Jurkat, Clone E6-1 (cell line): ENCODE results near the gene SMYD3.

Source experiments
- DNase-seq: peaks from one replicate; pipeline ENCODE4 v3.0.0-alpha.2; 2011; ENCODE audit warnings: low read depth, low spot score
- H3K4me3 ChIP-seq: 2 replicates; pipeline ENCODE4 v1.5.1; 2011; ENCODE audit warnings: mild to moderate bottlenecking, low read length, control low read depth, moderate library complexity

SMYD3 gene

DNA sequence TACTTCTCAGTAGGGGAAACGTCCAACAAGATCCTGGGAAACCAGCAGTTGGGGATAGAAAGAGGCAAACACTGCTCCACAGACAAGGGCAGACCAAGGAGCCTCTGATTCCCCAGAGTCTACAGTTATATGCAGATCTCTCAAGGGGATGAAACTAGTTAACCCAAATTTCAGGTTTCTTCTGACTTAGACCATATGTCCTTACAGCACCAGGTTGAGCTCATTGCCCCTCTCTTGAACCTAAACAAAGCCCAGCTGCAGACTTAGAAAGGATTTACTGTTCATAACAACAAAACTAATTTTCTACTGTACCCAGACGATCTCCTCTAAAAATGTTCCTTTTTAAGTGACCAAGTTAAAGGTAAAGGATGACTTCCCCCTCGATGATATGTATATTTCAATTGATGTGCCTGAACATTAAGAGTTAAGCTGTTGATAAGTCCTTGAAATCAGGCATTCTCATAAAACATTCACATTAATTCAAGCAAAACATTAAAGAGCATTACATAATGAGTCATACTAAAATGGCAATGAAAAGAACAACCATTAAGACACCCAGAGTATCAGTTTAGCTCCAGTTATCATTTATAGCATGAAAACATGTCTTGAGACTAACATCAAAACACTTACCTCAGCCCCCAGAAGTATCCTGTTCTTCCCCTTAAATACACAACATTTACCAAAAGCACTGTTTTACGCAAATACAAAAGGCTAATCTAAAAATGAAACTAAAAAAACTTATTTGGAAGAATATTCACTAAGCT lies 24.1 kb downstream of the SMYD3 start:
- no peak for DNase-seq
- no peak overlapping the region for H3K4me3 ChIP-seq

DNA sequence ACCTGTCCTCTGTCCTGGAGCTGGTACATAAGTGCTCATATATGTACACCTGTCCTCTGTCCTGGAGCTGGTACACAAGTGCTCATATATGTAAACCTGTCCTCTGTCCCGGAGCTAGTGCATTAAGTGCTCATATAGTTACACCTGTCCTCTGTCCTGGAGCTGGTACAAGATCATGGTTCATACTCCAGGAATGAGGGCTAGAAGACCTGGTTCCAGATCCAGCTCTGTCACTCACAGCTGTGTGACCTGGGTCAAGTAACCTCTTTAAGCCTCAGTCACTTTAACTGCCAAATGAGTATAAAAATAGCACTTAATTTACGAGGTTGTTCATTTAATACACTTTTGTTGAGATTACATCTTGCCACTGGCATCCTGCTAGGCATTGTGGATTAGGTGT lies 28.0 kb downstream of the SMYD3 start:
- H3K4me3 ChIP-seq, result no peak overlapping the region
- DNase-seq, result no peak

DNA sequence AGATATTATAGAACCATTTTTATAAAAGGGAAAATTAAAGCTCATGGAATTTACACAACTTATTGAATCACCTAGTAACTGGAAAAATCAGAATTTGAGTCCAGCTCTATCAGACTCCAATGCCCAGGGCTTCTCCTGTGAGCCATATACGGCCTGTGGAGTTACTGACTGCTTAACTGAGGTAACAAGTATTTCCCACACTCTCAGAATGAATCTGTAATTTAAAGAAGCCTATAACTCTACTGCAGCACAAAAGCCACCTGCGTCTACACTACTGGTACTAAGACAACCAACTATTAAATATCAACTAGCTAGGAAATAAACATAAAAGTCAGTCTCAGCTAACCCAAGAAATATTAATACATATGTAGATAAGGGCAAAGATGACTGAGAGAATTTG lies 29.4 kb downstream of the SMYD3 start:
- no peak overlapping the region for H3K4me3 ChIP-seq
- DNase-seq, result no peak

DNA sequence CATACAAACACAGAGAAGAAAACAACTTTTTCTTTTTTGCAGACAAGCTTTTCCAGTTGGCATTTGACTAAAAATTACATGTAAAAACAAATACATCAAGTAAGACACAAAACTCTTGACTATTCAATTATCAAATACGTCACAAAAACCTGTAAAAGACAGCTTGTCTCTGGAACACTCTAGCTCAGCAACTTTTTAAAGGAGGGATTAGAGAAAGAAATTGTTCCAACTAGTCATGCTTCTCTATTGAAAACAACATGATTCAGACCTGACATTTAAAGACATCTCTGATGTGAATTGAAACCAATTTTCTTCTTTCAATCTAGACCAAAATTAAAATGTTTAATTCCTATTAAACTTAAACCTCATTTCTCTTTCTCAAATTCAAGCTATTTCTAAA lies 30.3 kb downstream of the SMYD3 start:
- no peak for DNase-seq
- no peak overlapping the region for H3K4me3 ChIP-seq

DNA sequence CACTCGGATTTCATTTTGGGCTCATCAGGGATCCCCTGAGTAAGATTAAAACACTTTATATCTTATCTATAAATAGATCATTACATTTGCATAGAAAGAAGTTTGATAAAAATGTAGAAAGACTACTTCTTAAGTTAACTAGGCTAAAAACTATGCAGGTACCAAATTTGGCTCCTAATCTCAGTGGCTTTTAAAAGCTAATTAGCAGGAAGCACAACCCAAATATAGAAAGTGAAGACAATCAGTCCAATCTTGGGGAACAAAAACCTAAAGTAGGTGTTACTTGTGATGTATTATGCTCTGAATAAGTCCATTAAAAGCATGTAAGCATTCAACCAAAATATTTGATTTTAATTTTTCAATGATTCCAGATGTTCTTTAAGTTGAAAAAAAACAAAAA lies 35.4 kb downstream of the SMYD3 start:
- DNase-seq, result no peak
- no peak overlapping the region for H3K4me3 ChIP-seq

DNA sequence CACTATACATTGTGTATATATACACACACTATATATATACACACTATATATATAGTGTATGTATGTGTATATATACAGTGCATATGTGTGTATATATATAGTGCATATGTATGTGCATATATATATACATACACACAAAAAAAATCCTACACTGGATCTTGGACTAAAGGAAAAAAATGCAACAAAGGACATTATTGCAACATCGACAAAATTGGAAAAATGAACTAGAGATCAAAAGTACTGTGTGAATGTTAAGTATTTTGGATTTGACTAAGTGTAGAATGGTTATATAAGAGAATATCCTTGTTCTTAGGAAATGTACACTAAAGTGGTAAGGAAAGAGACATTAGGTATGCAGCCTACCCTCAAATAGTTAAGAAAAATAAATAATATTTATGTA lies 36.5 kb downstream of the SMYD3 start:
- no peak for DNase-seq

DNA sequence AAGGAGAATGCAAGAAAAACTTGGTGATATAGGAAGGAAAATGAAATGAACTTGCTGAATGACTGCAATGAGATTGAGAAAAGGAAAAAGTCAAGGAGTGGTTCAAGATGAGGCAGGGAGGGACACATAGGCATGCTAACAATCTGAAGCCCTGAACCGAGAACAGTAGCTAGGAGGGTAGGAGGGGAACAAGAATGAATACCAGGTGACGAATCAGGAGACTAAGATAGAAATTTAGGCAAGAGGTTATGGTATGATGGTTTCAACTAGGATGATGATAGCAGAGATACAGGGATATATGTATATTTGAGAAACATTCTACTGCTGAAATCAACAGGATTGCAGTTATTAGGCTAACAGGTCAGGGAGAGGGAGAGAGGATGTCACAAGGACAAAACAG lies 44.1 kb downstream of the SMYD3 start:
- no peak for DNase-seq
- no peak overlapping the region for H3K4me3 ChIP-seq

More for the DNA sequence above, 36.5 kb downstream of the SMYD3 start:
- no peak overlapping the region for H3K4me3 ChIP-seq

DNA sequence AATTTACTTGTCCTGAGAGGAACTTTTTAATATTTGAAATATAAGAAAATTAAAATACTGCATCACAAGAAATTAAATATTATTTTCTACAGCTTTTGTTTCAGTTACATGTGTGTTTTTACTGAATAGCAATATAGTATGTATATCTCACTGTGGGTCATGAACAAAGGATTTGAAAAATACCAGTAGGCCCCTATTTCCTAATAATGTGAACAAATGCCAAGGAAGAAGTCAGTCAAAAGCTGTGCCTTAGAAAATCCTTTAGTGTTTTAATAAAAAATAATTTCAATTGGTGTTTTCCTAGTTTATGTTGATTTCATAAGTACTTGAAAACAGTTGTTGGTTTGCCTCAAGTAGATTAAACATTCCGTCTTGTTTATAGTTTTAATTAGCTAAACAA lies 46.7 kb downstream of the SMYD3 start:
- DNase-seq, result no peak
- no peak overlapping the region for H3K4me3 ChIP-seq

DNA sequence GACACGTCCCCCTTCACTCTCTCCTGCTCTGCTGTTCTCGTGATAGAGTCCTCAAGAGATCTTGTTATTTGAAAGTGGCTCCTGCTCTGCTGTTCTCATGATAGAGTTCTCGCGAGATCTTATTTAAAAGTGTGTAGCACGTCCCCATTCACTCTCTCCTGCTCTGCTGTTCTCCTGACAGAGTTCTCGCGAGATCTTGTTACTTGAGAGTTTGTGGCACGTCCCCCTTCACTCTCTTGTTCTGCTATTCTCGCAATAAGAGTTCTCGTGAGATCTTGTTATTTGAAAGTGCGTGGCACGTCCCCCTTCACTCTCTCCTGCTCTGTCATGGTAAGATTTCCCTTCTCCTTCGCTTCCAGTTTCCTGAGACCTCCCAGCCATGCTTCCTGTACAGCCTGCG lies 47.9 kb downstream of the SMYD3 start:
- no peak for DNase-seq
- no peak overlapping the region for H3K4me3 ChIP-seq

DNA sequence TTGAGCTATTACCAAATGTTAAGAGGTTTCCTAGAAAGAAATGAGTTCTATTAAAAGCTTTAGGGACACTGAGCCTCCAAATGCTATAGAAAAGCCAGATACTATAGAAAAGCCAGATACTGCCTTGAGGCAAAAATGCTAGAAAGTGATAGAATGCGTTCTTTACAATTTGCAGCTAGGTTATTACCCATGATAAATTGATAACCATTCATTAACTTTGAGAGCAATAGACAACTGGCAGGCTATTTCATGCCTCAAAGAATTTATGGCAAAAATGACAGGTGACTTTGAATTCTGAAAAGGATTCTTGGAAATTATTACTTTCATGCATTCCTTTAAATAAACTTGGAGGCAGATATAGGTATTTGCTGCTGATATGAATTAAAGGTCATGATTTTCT lies 51.6 kb downstream of the SMYD3 start:
- no peak overlapping the region for H3K4me3 ChIP-seq
- no peak for DNase-seq

DNA sequence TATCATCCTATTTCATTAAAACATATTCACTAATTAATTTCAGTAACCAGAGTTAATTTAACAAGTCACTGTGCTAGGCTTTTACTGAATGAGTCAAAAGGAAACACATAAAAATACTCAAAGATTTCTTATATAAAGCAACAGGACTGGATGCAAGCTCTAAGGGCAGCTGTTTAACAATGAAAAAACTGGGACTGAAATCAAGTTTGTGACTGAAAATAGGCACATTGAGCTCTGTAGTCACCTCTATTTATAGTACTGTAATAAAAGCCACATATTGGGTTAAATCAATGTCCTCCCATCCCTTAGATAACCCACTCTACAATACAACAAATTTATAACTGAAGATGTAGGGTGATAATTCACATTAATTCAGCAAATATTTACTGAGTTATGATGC lies 52.4 kb downstream of the SMYD3 start:
- DNase-seq, result no peak
- no peak overlapping the region for H3K4me3 ChIP-seq

DNA sequence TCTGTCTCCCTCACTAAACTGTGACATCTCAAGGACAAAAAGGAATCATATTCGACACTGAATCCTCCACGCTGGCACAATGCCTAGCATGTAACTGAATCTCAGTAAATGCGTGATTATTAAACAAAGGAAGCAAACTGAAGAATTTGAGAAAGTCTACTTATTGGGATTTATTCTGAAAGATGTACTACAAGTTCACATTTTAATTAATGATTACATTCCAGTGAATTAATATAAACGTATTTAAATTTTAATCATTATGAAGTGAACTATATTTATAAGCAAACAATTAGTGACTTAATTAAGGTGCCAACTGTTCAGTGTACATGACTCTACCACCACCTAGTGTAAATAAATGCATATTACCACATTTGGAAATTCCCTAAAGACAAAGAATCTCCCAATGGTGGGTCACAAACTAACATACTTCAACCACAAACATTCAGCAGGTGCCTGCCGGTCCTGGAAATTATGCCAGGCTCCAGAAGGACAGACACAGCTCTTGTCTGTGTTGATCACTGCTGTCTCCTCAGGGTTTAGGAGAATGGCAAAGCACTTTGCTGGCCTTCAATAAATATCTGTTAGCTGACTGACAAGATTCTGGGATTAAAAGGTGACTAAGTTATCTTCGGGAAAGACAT lies 56.3 kb downstream of the SMYD3 start:
- no peak overlapping the region for H3K4me3 ChIP-seq
- no peak for DNase-seq

DNA sequence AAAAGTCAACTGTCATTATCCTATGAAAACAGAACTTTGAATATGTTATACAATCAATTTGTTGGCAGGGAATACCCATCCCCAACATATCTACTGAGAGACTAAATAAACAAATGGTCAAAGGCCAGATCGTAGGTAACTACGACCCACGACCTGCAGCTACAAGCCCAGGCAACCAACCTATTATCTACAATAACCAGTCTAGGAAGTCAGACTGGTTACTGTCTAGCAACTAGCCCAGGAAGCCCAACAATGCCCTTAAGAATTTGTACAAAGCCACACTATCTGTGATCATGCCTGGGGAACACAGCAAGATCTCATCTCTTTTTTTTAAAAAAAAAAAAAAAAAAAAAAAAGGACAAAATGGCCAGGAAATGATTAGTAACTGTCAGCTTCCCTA lies 58.7 kb downstream of the SMYD3 start:
- H3K4me3 ChIP-seq, result no peak overlapping the region
- DNase-seq, result no peak

DNA sequence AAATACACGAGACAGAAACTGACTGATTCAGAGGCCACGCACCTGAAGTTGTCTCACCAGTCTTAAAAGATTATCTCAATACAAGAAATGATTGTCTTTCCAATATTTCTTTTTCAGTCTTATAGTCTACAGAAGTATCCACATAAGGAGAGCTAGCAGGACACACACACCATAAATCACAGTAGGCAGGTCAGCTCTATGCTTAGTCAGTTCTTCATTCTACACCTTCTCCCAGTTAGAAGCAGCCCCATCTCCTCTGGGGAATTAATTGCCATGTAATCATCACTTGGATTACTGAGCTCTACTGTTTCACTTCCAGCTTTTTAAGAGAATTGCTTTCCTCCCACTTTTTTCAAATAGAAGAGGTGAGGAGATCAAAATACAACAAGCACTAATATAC lies 59.6 kb downstream of the SMYD3 start:
- DNase-seq, result no peak

DNA sequence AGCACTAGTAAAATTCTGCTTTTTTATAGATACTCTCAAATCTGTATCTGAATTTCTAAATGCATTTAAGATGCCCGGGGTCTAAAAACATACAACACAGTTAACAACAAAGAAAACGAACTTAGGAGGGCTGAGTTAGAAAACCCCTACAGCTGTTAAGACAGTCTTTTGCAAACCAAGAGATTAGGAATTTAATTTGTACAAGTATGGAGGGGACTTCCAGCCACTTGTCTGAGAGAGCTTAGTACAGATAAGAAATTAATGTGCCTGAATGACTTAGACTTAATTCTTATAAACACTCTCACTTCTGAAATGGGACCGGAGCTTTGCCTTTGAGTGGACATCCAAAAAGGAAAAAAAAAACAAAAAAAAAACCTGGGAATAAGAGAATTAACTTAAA lies 61.6 kb downstream of the SMYD3 start:
- no peak for DNase-seq
- H3K4me3 ChIP-seq, result no peak overlapping the region

More for the DNA sequence above, 59.6 kb downstream of the SMYD3 start:
- H3K4me3 ChIP-seq, result no peak overlapping the region

DNA sequence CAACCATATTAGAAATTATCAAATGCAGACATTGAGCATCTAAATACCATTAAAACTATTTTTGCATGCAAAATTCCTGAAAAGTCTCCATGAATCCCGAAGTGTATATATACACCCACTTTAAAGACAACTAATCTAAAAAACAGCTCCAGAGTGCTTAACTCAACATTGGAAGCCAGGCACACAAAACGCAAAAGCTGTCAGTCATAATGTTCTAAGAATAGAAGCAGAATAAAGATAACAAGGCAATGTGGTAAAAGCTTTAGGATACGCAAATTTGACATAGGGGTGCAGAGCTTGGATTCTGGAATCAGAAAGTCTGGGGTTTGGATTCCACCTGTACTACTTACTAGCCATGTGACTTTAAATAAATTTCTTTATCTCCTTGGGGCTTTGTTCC lies 62.5 kb downstream of the SMYD3 start:
- no peak for DNase-seq
- H3K4me3 ChIP-seq, result no peak overlapping the region

DNA sequence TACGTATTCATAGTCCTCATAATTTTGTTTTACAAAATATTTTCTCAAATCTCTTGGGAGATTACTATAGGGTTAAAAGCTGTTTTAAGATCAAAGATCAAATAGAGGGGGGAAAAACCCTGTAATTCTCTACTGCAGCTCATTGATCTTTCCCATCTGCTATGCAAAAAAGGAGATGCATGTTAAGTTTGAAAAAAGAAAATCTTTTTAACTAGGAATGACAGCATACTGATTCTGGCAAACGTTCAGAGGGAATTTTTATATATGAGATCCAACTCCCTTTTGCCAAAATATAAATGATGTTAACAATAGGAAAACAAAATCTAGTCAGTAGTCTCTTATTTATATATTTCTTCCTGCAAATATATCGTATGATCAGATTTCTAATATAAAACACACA lies 69.1 kb downstream of the SMYD3 start:
- DNase-seq, result no peak

DNA sequence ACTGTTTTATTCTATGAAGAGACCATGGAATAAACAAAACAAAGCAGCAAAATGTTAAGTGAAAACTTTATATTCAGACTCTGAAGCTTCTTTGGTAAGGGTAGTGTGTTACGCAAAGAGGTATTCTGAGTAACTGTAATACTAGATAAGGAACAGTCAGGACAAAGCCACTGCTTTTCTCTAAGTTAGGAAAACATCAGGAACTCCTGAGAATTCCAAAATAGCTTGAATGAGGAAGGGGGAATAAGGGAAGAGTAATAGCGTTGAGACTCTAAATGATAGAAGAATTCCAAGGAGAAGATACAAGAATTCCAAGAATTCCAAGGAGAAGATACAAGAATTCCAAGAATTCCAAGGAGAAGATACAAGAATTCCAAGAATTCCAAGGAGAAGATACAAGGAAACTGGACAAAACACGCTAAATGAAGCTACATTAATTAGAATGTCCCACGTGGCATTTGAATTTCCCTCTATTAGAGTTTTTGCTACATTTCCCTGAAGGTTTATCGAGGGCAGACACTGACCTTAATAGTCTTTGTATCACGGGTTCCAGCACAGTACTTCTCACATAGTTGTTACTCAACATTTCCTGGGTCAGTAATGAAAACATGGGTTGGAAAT lies 71.5 kb downstream of the SMYD3 start:
- no peak for DNase-seq
- H3K4me3 ChIP-seq, result no peak overlapping the region

More for the DNA sequence above, 69.1 kb downstream of the SMYD3 start:
- no peak overlapping the region for H3K4me3 ChIP-seq

DNA sequence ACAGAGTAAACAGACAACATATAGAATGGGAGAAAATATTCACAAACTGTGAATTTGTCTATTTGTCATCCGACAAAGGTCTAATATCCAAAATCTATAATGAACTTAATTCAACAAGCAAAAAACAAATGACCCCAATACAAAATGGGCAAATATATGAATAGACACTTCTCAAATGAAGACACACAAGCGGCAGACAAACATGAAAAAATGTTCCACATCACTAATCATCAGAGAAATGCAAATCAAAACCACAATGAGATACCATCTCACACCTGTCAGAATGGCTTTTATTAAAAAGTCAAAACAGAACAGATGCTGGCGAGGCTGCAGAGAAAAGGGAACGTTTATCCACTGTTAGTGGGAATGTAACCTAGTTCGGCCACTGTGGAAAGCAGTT lies 72.7 kb downstream of the SMYD3 start:
- no peak overlapping the region for H3K4me3 ChIP-seq
- no peak for DNase-seq

DNA sequence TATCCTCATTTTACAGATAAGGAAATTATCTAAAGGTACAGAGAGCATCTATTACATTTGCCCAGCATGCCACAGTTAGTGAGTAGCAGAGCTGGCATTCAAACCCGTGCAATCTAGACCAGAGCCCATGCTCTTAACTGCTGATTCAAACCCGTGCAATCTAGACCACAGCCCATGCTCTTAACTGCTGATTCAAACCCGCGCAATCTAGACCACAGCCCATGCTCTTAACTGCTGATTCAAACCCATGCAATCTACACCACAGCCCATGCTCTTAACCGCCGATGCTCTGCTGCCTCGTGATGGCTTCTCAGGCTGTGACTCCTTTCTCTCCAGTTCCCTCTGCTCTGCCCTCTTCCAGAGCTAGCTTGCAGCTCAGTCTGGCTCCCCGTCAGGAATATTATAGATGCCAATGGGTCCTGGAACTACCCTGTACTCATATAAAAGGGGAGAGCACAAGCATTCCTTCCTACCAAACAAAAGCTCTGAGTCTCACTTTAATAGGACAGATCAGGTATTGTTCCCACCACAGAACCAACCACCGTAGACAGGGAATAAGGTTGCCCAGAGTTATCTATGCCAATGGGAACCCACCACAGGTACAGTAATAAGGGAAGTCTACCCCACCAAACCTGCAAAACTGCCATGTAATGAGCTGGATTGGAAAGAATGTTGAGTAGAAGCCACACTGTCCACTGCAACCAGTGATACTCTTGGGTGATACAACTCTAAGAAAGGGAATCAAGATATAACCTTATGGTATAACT lies 78.4 kb downstream of the SMYD3 start:
- no peak overlapping the region for H3K4me3 ChIP-seq
- peak; percentile 99 for DNase-seq
